ENCODE data around the gene COG7. TPM values are rescaled to one million over a fixed set of nuclear protein-coding genes. Genes with fewer than 3 reads are reported as not detected.
"Not testable (repeated sequence)": the region's sequence is repeated elsewhere in the genome, so short reads cannot be mapped to it uniquely, and the experiment has no call there.

The COG7 gene
- total RNA-seq, 4 donors from 2014 or later = 12.0 to 23.0 (median 13.3) TPM

DNA sequence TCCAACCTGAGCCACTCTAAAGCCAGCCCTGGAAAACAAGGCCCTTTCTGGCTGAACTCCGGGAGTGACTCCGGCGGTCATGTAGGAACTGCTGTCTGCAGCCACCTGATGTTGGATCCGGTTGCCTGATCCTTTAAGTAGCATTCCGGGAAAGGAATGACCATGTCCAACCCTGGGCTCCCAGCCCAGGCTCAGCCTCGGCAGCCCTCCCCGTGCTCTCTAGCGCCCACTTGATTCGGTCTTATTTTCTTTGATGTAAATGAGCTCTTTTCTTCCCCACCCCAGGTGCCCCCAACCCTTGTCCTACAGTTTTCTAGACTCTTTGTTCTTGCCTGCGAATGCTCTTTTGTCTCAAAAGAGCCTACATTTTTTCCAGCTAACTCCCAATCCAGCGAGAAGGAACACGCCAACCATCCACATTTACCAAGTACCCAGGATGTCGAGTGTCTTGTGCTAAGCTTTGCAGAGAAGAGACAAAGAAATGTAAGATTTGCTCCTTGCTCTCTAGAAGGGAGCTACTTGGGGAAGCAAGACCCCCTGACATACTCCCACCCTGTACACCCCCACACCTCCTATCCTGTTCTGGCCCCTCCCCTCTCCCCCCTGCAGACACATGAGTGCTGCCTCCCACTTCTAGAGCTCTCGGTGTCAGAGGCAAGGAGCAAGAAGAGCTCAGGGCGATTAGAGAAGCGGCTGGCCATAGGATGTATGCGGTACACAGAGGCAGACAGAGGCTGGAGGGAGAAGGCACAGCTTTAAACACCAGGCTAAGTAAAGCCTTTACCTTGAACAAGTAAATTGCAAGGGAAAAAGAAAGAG is 53.8 kb downstream of the COG7 start:
- DNase-seq (ENCODE audit: low spot score) (no peak), ATAC-seq (ENCODE audit: low FRiP score) (no peak)

DNA sequence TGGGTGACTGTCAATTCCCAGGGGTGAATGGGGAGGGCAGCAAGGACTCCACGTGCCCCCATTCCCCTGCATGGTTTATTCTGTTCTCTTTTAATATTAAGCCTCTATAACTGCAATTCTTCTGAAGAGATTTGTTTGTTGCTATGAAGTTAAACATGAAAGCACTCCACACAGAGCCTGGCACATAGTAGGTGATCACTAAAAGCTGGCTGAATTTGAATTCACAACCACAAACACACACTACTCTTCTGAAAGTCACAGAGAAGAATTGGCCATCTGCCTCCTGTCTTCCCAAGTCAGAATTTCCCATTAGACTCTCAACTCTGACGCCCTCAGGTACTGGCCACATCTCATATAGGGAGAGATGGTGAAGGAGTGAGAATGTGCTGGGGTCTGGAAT is 55.5 kb downstream of the COG7 start:
- no peak for DNase-seq (ENCODE audit: low spot score)
- no peak for ATAC-seq (ENCODE audit: low FRiP score)

More for the DNA sequence above, 53.8 kb downstream of the COG7 start:
- TF ChIP-seq, protein P1, sequence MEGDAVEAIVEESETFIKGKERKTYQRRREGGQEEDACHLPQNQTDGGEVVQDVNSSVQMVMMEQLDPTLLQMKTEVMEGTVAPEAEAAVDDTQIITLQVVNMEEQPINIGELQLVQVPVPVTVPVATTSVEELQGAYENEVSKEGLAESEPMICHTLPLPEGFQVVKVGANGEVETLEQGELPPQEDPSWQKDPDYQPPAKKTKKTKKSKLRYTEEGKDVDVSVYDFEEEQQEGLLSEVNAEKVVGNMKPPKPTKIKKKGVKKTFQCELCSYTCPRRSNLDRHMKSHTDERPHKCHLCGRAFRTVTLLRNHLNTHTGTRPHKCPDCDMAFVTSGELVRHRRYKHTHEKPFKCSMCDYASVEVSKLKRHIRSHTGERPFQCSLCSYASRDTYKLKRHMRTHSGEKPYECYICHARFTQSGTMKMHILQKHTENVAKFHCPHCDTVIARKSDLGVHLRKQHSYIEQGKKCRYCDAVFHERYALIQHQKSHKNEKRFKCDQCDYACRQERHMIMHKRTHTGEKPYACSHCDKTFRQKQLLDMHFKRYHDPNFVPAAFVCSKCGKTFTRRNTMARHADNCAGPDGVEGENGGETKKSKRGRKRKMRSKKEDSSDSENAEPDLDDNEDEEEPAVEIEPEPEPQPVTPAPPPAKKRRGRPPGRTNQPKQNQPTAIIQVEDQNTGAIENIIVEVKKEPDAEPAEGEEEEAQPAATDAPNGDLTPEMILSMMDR (IDR thresholded peaks at IDR 0.05) = no peak

DNA sequence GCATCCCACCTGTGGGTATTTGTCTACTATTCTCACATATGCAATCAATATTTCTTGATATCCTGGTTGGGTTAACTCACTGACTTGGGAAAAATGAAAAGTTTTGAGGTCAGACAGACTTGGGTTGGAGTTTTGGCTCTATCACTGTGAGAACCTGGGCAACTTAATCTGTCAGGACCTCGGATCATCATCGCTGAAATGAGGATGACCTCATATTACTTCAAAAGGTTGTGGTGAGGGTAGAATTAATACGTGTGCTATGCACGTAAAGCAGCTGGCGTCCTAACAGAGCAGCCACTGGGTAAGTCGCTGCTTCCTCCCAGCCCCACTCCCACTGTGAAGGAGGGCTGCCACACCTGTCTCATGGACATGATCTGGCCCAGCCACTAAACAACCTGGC is 57.3 kb downstream of the COG7 start:
- TF ChIP-seq, protein P1 (IDR thresholded peaks at IDR 0.05) = no peak
- DNase-seq (ENCODE audit: low spot score) (no peak), ATAC-seq (ENCODE audit: low FRiP score) (no peak)

More for the DNA sequence above, 55.5 kb downstream of the COG7 start:
- TF ChIP-seq, protein P1 (IDR thresholded peaks at IDR 0.05) = no peak

DNA sequence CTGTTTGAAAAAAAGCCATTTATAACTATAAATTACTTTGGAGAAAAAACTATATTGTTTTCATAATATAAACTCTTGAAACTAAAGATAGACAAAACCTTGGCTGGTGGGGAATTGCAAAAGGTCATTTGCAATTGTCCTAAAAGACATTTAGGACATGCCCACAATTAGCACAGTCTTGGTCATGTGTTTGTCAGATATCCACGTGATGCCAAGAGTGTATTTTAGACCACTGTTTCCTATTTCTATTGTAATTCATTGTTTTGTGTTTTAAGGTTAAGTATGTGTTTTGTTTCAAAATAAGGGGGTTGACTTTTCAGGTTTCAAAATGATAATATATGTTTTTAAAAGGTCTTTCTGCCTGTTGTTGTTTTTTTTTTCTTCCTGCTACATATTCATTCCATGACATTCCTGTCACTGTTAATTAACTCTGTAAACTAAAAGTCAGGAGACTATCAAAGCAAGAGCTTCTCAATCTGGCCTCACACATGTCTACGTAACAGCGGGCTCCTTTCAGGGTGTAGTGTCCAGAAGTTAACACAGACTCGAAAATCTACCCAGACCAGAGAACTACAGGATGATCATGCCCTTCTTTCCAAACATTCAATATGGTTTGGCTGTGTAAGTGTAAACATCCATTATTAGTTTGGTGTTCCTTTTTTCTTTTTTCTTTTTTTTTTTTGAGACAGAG is 58.7 kb downstream of the COG7 start:
- no peak for ATAC-seq (ENCODE audit: low FRiP score)
- no peak for DNase-seq (ENCODE audit: low spot score)
- TF ChIP-seq, protein P1 (IDR thresholded peaks at IDR 0.05) = no peak

DNA sequence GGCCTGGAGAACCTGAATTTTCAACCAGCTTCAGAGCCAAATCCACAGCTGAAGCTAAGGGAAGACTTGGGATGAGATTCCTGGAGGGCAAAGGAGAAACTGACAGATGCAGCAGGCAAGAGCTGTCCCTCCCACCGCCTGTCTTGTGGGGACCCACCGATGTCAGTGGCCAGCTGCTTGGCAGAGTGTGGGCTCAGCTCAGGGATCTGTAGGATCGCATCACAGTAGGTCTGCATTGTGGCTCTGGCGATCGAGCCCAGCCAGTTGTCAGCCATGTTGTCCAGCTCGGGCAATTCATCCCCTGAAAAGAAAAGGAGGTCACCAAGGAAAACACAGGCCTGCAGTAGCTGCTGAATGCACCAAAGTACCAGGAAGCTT is 60.8 kb downstream of the COG7 start:
- ATAC-seq (ENCODE audit: low FRiP score) (no peak), DNase-seq (ENCODE audit: low spot score) (no peak)
- TF ChIP-seq, protein P1 (IDR thresholded peaks at IDR 0.05) = no peak

GRCh38 chr16:23391381-23392222 is 61.4 kb downstream of the COG7 start:
- DNase-seq (ENCODE audit: low spot score) = no peak
- TF ChIP-seq, protein P1 (IDR thresholded peaks at IDR 0.05) = no peak
- ATAC-seq (ENCODE audit: low FRiP score) = no peak

DNA sequence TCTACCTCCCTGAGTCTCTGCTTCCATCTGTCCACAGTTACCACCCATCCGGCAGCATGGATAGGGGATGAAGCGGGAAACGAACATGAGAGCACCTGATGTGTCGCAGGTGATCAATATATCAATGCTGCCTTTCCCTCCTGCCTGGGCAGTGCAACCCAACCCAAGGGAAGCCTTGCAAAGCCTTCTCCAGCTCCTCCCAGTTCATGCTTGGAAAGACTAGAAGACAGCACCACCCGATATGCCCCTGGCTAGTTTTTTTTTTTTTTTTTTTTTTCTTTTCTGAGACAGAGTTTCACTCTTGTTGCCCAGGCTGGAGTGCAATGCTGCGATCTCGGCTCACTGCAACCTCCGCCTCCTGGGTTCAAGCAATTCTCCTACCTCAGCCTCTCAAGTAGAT is 63.1 kb downstream of the COG7 start:
- ATAC-seq (ENCODE audit: low FRiP score); DNase-seq (ENCODE audit: low spot score): not testable (repeated sequence)

Measured in omental fat pad (tissue), 4 donors.